NCI-H128 (cell line): ENCODE results near the gene AMPD2.

ENCODE experiments used
- DNase-seq: peaks from one replicate; lab custom pipeline; 2025; ENCODE audit not compliant: unreplicated experiment; lab: John Stamatoyannopoulos, UW

Gene AMPD2

GRCh38 chr1:109630081-109630897 is 10.7 kb downstream of the AMPD2 start:
- DNase-seq = no peak

GRCh38 chr1:109630898-109631512 is 11.4 kb downstream of the AMPD2 start:
- no peak for DNase-seq

GRCh38 chr1:109631513-109632505 is 12.2 kb downstream of the AMPD2 start:
- DNase-seq = no peak

- peak; percentile 38 for DNase-seq
Observed at GRCh38 chr1:109632671-109633346, 13.2 kb downstream of the AMPD2 start.

GRCh38 chr1:109634292-109634691 is 14.7 kb downstream of the AMPD2 start:
- DNase-seq = no peak

GRCh38 chr1:109634771-109635750 is 15.4 kb downstream of the AMPD2 start:
- no peak for DNase-seq

- DNase-seq = no peak
Observed at GRCh38 chr1:109635862-109636200, 16.2 kb downstream of the AMPD2 start.

- no peak for DNase-seq
Observed at GRCh38 chr1:109636201-109636952, 16.7 kb downstream of the AMPD2 start.

GRCh38 chr1:109637446-109637845 is 17.8 kb downstream of the AMPD2 start:
- DNase-seq = no peak

GRCh38 chr1:109639063-109639840 is 19.6 kb downstream of the AMPD2 start:
- no peak for DNase-seq

GRCh38 chr1:109639841-109640184 is 20.2 kb downstream of the AMPD2 start:
- DNase-seq = no peak

- peak; percentile 42 for DNase-seq
Observed at GRCh38 chr1:109640285-109640865, 20.7 kb downstream of the AMPD2 start.

- no peak for DNase-seq
Observed at GRCh38 chr1:109641078-109641740, 21.6 kb downstream of the AMPD2 start.

GRCh38 chr1:109641861-109642260 is 22.2 kb downstream of the AMPD2 start:
- DNase-seq = no peak

- DNase-seq = no peak
Observed at GRCh38 chr1:109642626-109643025, 23.0 kb downstream of the AMPD2 start.

- DNase-seq = no peak
Observed at GRCh38 chr1:109643385-109644230, 24.0 kb downstream of the AMPD2 start.

GRCh38 chr1:109644670-109645069 is 25.0 kb downstream of the AMPD2 start:
- DNase-seq = no peak
